ENCODE measurements around the gene STXBP4. TPM values are rescaled to one million over a fixed set of nuclear protein-coding genes. Genes with fewer than 3 reads are reported as not detected.
A peak's percentile ranks its signal among the peaks of the same experiment; 100 is the strongest.

Gene STXBP4
- total RNA-seq, 1 experiment from 2014 or later: 12.0 TPM

- ChIA-PET CTCF (no interaction called here), POLR2A (ENCODE audit: unreplicated experiment) (no interaction called here)
- H3K9me3 ChIP-seq (ENCODE audit: insufficient read depth, low read depth): no peaks in the 10 kb centered on the region; the same call in 1 of the 2 replicates
- H3K79me2 ChIP-seq (ENCODE audit: low read depth): no peaks in the 10 kb centered on the region
- no peak overlapping the region for H3K27ac ChIP-seq
- no peak for DNase-seq
- H3F3A ChIP-seq (ENCODE audit: insufficient read depth, low read depth): peaks cover 28% of the 10 kb centered on the region
- intact Hi-C loops (cut with micrococcal nuclease; ENCODE audit: unreplicated experiment): no loop called here
- H3K36me3 ChIP-seq (ENCODE audit: low read depth): peaks cover 43% of the 10 kb centered on the region
- H3K4me1 ChIP-seq (replicated peaks; ENCODE audit: insufficient read depth): peaks cover 29% of the 10 kb centered on the region
- H4K20me1 ChIP-seq (ENCODE audit: insufficient read depth): no peaks in the 10 kb centered on the region
- H3K4me3 ChIP-seq: no peak overlapping the region
- H3K9me2 ChIP-seq (ENCODE audit: insufficient read depth): no peaks in the 10 kb centered on the region
- H3K27me3 ChIP-seq (ENCODE audit: insufficient read depth, low read depth): no peaks in the 10 kb centered on the region
- no peak overlapping the region for H3K4me2 ChIP-seq
- no TSS peak for BruUV-seq (replicated peaks)
- no peak for TF ChIP-seq EZH2 (IDR thresholded peaks at IDR 0.05; ENCODE audit: low read depth)
- TF ChIP-seq CTCF (conservative IDR thresholded peaks at IDR 0.05): no peak
- no peak overlapping the region for H2AFZ ChIP-seq
These were observed 23.3 kb upstream of the STXBP4 start for GRCh38 chr17:54945231-54945630.

DNA sequence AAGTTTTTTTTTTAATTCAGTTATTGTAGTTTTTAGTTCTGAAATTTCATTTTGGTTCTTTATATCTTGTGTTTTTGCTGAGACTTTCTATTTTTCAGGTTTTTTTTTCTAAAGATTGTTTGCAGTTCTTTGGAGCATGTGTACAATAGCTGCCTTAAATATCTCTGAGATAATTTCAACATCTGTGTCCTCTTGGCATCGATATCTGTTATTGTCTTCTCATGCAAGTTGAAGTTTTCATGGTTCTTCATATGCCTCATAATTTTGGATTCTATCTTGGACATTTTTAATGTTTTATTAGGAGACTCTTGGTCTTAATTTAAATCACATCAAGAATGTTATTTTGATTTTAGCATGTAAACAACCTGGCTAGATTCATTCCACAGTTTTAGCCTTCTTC, 22.9 kb upstream of the STXBP4 start:
- H3K4me2 ChIP-seq: no peak overlapping the region
- peaks cover 43% of the 10 kb centered on the region for H3K36me3 ChIP-seq (ENCODE audit: low read depth)
- no peak overlapping the region for H3K4me3 ChIP-seq
- no peak overlapping the region for H3K27ac ChIP-seq
- intact Hi-C loops (cut with micrococcal nuclease; ENCODE audit: unreplicated experiment): no loop called here
- H3F3A ChIP-seq (ENCODE audit: insufficient read depth, low read depth): peaks cover 28% of the 10 kb centered on the region
- H2AFZ ChIP-seq: no peak overlapping the region
- ChIA-PET POLR2A (ENCODE audit: unreplicated experiment) (interaction anchor here (0.5 kb wide), 1 partner anchor 61 kb away, joined by 3 read pairs; no protein-coding TSS in a partner anchor), CTCF (no interaction called here)
- H3K27me3 ChIP-seq (ENCODE audit: insufficient read depth, low read depth): no peaks in the 10 kb centered on the region
- H3K79me2 ChIP-seq (ENCODE audit: low read depth): no peaks in the 10 kb centered on the region
- no TSS peak for BruUV-seq (replicated peaks)
- TF ChIP-seq CTCF (conservative IDR thresholded peaks at IDR 0.05) (no peak), EZH2 (IDR thresholded peaks at IDR 0.05; ENCODE audit: low read depth) (no peak)
- no peaks in the 10 kb centered on the region for H4K20me1 ChIP-seq (ENCODE audit: insufficient read depth)
- H3K4me1 ChIP-seq (replicated peaks; ENCODE audit: insufficient read depth): peaks cover 29% of the 10 kb centered on the region
- H3K9me2 ChIP-seq (ENCODE audit: insufficient read depth): no peaks in the 10 kb centered on the region
- no peaks in the 10 kb centered on the region; the same call in 1 of the 2 replicates for H3K9me3 ChIP-seq (ENCODE audit: insufficient read depth, low read depth)
- DNase-seq: no peak

DNA sequence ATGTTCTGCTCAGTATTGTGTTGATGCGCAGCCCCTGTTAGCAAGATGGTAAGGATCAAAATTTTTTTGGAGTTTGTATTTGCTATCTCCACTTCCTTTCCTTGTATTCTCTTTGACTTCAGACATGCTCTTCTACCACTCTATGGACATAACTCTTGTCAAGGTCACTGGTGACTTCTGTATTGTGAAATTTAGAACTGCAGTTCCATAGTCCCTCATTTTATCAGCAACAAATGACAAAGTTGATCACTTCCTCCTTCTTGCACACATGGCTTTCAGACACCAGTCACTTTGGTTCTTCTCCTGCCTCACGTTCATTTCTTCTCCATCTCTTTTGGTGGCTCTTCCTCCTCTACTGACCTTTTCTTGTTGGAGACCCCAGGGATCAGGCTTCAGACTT, 21.2 kb upstream of the STXBP4 start:
- TF ChIP-seq EZH2 (IDR thresholded peaks at IDR 0.05; ENCODE audit: low read depth) (no peak), CTCF (conservative IDR thresholded peaks at IDR 0.05) (no peak)
- H3K79me2 ChIP-seq (ENCODE audit: low read depth): no peaks in the 10 kb centered on the region
- H3K36me3 ChIP-seq (ENCODE audit: low read depth): peaks cover 55% of the 10 kb centered on the region
- peak overlapping the region; percentile 63 for H3K27ac ChIP-seq
- no peaks in the 10 kb centered on the region for H3K9me2 ChIP-seq (ENCODE audit: insufficient read depth)
- CTCF ChIA-PET: no interaction called here
- POLR2A ChIA-PET (ENCODE audit: unreplicated experiment): no interaction called here
- H2AFZ ChIP-seq: no peak overlapping the region
- peaks cover 29% of the 10 kb centered on the region for H3K4me1 ChIP-seq (replicated peaks; ENCODE audit: insufficient read depth)
- no peak overlapping the region for H3K4me3 ChIP-seq
- H3F3A ChIP-seq (ENCODE audit: insufficient read depth, low read depth): peaks cover 28% of the 10 kb centered on the region
- intact Hi-C loops (cut with micrococcal nuclease; ENCODE audit: unreplicated experiment): no loop called here
- H3K27me3 ChIP-seq (ENCODE audit: insufficient read depth, low read depth): no peaks in the 10 kb centered on the region
- no peaks in the 10 kb centered on the region for H4K20me1 ChIP-seq (ENCODE audit: insufficient read depth)
- no peak for DNase-seq
- H3K4me2 ChIP-seq: peak overlapping the region; percentile 29
- no peaks in the 10 kb centered on the region; the same call in 1 of the 2 replicates for H3K9me3 ChIP-seq (ENCODE audit: insufficient read depth, low read depth)
- no TSS peak for BruUV-seq (replicated peaks)
